T-cell (primary cell): ENCODE measurements around the gene TFIP11. TPM values are rescaled to one million over a fixed set of nuclear protein-coding genes. Genes with fewer than 3 reads are reported as not detected.

Experiments
- ATAC-seq, 4 experiments: fragments of 200-7000 bp in 3 of 4; fragments of 150-1000 bp in 1 of 4; cut with Tn5 transposase; replicated peaks in 1 of 4; 1 replicate in 3 of 4; 2 replicates in 1 of 4; pipeline ENCODE4 v1.10.0; 2021; ENCODE audit warnings: moderate library complexity in 3 of 4, mild to moderate bottlenecking in 2 of 4, moderate number of reproducible peaks in 1 of 4
- CTCF ChIA-PET, 2 donors: fragments of 300-600 bp; sonication (Branson Sonifier 250); formaldehyde crosslinking; loops; one replicate each; lab custom pipeline; 2022; ENCODE audit warnings: antibody characterized with exemption in 2 of 2; lab: Charles Lee
- POLR2A ChIA-PET, 2 donors: fragments of 300-600 bp; sonication (Branson Sonifier 250); formaldehyde crosslinking; loops; one replicate each; lab custom pipeline; 2022; ENCODE audit warnings: antibody characterized with exemption in 2 of 2; lab: Charles Lee
- DNase-seq, 35 experiments: peaks; one replicate each; pipeline versions ENCODE4 v3.0.0 to v3.0.0-alpha.2; 2013 to 2023
- H3K27ac ChIP-seq: one replicate; pipeline ENCODE4 v1.5.1; 2013; ENCODE audit warnings: low read length
- H3K27me3 ChIP-seq, 2 experiments: replicated peaks in 1 of 2; 1 replicate in 1 of 2; 2 replicates in 1 of 2; pipeline versions ENCODE4 v1.6.1 to v1.7.0; 2013; ENCODE audit warnings: low read length in 1 of 2, mixed read lengths in 1 of 2; ENCODE audit not compliant: control insufficient read depth in 2 of 2, insufficient read depth in 2 of 2; ENCODE audit errors: extremely low read depth in 1 of 2
- H3K36me3 ChIP-seq, 2 donors: 1 replicate in 1 of 2; 2 replicates in 1 of 2; pipeline versions ENCODE4 v1.6.1 to v1.7.0; 2013; ENCODE audit warnings: low read length in 1 of 2; ENCODE audit not compliant: control insufficient read depth in 2 of 2, insufficient read depth in 1 of 2; ENCODE audit errors: extremely low read depth in 1 of 2
- H3K4me1 ChIP-seq, 2 experiments: 1 replicate in 1 of 2; 2 replicates in 1 of 2; pipeline versions ENCODE4 v1.6.1 to v1.7.0; 2013; ENCODE audit warnings: low read length in 2 of 2, mixed read lengths in 1 of 2; ENCODE audit not compliant: insufficient read depth in 2 of 2, control insufficient read depth in 1 of 2; ENCODE audit errors: extremely low read depth in 1 of 2
- H3K4me3 ChIP-seq, 2 donors: 1 replicate in 1 of 2; 2 replicates in 1 of 2; pipeline versions ENCODE4 v1.5.1 to v1.7.0; 2013; ENCODE audit warnings: mild to moderate bottlenecking in 2 of 2, low read length in 1 of 2, moderate library complexity in 1 of 2; ENCODE audit not compliant: control insufficient read depth in 1 of 2; ENCODE audit errors: extremely low read depth in 1 of 2
- H3K9me3 ChIP-seq: 2 replicates; pipeline ENCODE4 v1.7.0; 2013
- H3K27ac Mint-ChIP-seq, 2 donors: one replicate each; pipeline ENCODE4 v1.8.0; 2020 to 2021; ENCODE audit warnings: mild to moderate bottlenecking in 2 of 2, mixed read lengths in 2 of 2
- H3K27me3 Mint-ChIP-seq, 2 donors: one replicate each; pipeline ENCODE4 v1.8.0; 2021 to 2022; ENCODE audit warnings: mixed read lengths in 2 of 2
- H3K36me3 Mint-ChIP-seq: one replicate; pipeline ENCODE4 v1.8.0; 2021; ENCODE audit warnings: mixed read lengths
- H3K4me1 Mint-ChIP-seq, 3 donors: one replicate each; pipeline ENCODE4 v1.8.0; 2020 to 2022; ENCODE audit warnings: mixed read lengths in 3 of 3, mild to moderate bottlenecking in 1 of 3
- H3K4me3 Mint-ChIP-seq, 3 donors: one replicate each; pipeline ENCODE4 v1.8.0; 2020 to 2022; ENCODE audit warnings: mild to moderate bottlenecking in 3 of 3, mixed read lengths in 3 of 3, moderate library complexity in 3 of 3
- H3K9me3 Mint-ChIP-seq, 3 donors: one replicate each; pipeline ENCODE4 v1.8.0; 2020 to 2022; ENCODE audit warnings: mixed read lengths in 3 of 3
- WGBS: methylation state at CpG from one replicate; pipeline ENCODE4 v1.1.5; 2013; ENCODE audit warnings: missing lambda C conversion rate; ENCODE audit not compliant: insufficient coverage; 5-methylcytosine and 5-hydroxymethylcytosine counted together
- total RNA-seq, 35 experiments: library from RNA in 6 of 35; stranded (reverse) in 6 of 35; fragments of 120-200 nt in 1 of 35; gene quantifications; one replicate each; pipeline versions ENCODE4 v1.2.1 to v1.2.4 and lab custom pipeline; 2013 to 2026

TFIP11 gene
- total RNA-seq, 5 donors from 2014 or later (not counting 1 experiment from before 2014, with no cell fraction given) = 63.0 to 91.8 (median 75.2) TPM

DNA sequence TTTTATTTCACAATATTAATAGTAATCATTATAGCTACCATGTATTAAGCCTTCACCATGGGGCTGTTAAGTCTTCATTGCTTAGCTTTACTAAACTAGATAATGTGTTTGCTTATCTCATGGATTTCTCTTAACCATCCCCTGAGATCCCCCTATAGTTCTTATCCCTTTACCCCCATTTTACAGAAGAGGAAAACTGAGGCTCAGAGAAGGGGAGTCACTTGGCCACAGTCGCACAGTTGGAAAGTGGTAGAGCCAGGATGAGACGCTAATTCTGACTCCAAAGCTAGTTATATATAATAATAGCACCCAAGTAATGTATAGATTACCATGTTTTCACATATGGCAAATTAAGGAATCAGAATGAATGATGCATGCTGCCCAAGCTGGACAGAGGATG is 9.7 kb upstream of the TFIP11 start:
- H3K36me3 ChIP-seq = peaks cover under 1 to 32% of the 10 kb centered on the region in 2 donors
- ATAC-seq = no peak
- ChIA-PET POLR2A (no interaction called here), CTCF (interaction anchor here in 1 of 2 donors (0.6 kb wide), 2 partner anchors 19 to 43 kb away, joined by 3 read pairs; no protein-coding TSS in a partner anchor)
- H3K27ac Mint-ChIP-seq = no peak overlapping the region
- H3K9me3 ChIP-seq = no peaks in the 10 kb centered on the region
- no peak overlapping the region for H3K27ac ChIP-seq
- no peaks in the 10 kb centered on the region for H3K4me1 ChIP-seq
- H3K4me3 ChIP-seq = no peak overlapping the region
- WGBS = no CpG with 5 or more reads among the region's 2 CpGs
- H3K36me3 Mint-ChIP-seq = peaks cover 24% of the 10 kb centered on the region
- H3K4me1 Mint-ChIP-seq = no peaks in the 10 kb centered on the region
- no peak for DNase-seq
- no peaks in the 10 kb centered on the region for H3K27me3 ChIP-seq
- no peaks in the 10 kb centered on the region for H3K9me3 Mint-ChIP-seq
- H3K4me3 Mint-ChIP-seq = no peak overlapping the region
- H3K27me3 Mint-ChIP-seq = no peaks in the 10 kb centered on the region

DNA sequence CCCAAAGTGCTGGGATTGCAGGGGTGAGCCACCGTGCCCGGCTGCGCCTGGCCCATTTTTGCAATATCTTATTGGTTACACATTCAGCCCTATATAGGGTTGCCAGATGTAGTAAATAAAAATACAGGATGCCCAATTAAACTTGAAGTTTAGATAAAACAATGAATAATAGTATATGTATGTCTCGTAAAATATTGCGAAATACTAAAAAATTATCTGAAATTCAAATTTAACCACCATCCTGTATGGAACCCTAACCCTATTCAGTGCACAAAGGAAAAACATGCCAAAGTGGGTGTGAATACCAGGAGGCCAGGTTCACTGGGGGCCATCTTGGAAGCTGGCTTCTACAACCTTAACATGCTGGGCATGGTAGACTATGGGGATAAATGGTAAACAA is 5.2 kb upstream of the TFIP11 start:
- Histone ChIP-seq H3K27ac (no peak overlapping the region), H3K9me3 (no peaks in the 10 kb centered on the region), H3K4me3 (no peak overlapping the region), H3K4me1 (peaks cover 3 to 7% of the 10 kb centered on the region in 2 experiments), H3K36me3 (no peaks in the 10 kb centered on the region), H3K27me3 (no peaks in the 10 kb centered on the region)
- H3K27ac Mint-ChIP-seq = no peak overlapping the region
- no peaks in the 10 kb centered on the region for H3K9me3 Mint-ChIP-seq
- H3K36me3 Mint-ChIP-seq = peaks cover 6% of the 10 kb centered on the region
- ChIA-PET POLR2A (no interaction called here), CTCF (no interaction called here)
- DNase-seq = no peak
- no peaks in the 10 kb centered on the region for H3K27me3 Mint-ChIP-seq
- H3K4me1 Mint-ChIP-seq = peaks cover 16 to 19% (median 18%) of the 10 kb centered on the region in 3 donors
- ATAC-seq = no peak
- no peak overlapping the region for H3K4me3 Mint-ChIP-seq
- no CpG with 5 or more reads among the region's 5 CpGs for whole genome bisulfite sequencing

DNA sequence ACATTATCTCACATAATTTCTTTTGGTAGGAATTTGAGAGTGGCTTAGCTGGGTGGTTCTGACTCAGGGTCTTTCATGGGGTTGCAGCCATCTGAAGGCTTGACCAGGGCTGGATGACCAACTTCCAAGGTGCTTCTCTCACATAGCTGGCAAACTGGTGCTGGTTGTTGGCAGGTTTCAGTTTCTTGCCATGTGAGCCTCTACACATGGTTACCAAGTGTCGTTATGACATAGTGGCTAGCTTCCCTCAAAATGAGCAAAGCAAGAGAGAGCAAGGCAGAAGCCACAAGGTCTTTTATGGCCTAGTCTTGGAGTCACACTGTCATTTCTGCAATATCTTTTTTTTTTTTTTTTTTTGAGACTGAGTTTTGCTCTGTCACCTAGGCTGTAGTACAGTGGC is 4.2 kb upstream of the TFIP11 start:
- Mint-ChIP-seq H3K4me3 (no peak overlapping the region), H3K36me3 (peaks cover under 1% of the 10 kb centered on the region), H3K27ac (no peak overlapping the region), H3K9me3 (no peaks in the 10 kb centered on the region), H3K4me1 (peaks cover 24 to 27% (median 24%) of the 10 kb centered on the region in 3 donors), H3K27me3 (no peaks in the 10 kb centered on the region)
- Histone ChIP-seq H3K4me3 (no peak overlapping the region), H3K9me3 (no peaks in the 10 kb centered on the region), H3K4me1 (peaks cover 8 to 14% of the 10 kb centered on the region in 2 experiments), H3K36me3 (no peaks in the 10 kb centered on the region), H3K27ac (no peak overlapping the region), H3K27me3 (no peaks in the 10 kb centered on the region)
- ATAC-seq = no peak
- DNase-seq = no peak
- 63% methylated on average over 1 of the region's 1 CpG for WGBS
- POLR2A ChIA-PET = interaction anchor here in 1 of 2 donors (0.6 kb wide), 1 partner anchor 9 kb away, joined by 4 read pairs; no protein-coding TSS in a partner anchor
- CTCF ChIA-PET = no interaction called here

DNA sequence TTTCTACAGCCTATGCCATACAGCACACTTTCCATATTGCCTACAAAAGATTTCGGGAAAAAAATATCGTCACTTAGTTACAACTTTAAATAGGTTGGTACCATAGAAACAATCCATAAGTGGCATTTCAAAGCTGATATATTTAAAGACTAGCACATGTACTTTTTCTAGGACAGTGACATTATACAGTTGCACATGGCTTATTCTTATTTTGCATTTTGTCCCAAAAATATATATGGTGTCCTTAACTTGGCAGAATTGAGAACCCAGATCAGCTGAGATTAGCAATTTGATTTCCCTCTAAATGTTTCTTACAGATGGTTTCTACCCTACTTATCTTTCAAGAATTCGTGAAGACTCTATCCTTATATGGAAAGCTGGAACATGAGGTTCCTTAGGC is 3.7 kb upstream of the TFIP11 start:
- Mint-ChIP-seq H3K36me3 (no peaks in the 10 kb centered on the region), H3K27me3 (no peaks in the 10 kb centered on the region), H3K4me1 (peaks cover 30 to 33% (median 30%) of the 10 kb centered on the region in 3 donors), H3K4me3 (no peak overlapping the region), H3K9me3 (no peaks in the 10 kb centered on the region), H3K27ac (no peak overlapping the region)
- Histone ChIP-seq H3K4me3 (no peak overlapping the region), H3K4me1 (peaks cover 11 to 20% of the 10 kb centered on the region in 2 experiments), H3K9me3 (no peaks in the 10 kb centered on the region), H3K27ac (no peak overlapping the region), H3K27me3 (no peaks in the 10 kb centered on the region), H3K36me3 (no peaks in the 10 kb centered on the region)
- WGBS = no CpG with 5 or more reads among the region's 3 CpGs
- ATAC-seq = no peak
- ChIA-PET CTCF (no interaction called here), POLR2A (interaction anchor here in 1 of 2 donors (0.6 kb wide), 1 partner anchor 1959 kb away, joined by 21 read pairs; no protein-coding TSS in a partner anchor)
- DNase-seq = no peak

DNA sequence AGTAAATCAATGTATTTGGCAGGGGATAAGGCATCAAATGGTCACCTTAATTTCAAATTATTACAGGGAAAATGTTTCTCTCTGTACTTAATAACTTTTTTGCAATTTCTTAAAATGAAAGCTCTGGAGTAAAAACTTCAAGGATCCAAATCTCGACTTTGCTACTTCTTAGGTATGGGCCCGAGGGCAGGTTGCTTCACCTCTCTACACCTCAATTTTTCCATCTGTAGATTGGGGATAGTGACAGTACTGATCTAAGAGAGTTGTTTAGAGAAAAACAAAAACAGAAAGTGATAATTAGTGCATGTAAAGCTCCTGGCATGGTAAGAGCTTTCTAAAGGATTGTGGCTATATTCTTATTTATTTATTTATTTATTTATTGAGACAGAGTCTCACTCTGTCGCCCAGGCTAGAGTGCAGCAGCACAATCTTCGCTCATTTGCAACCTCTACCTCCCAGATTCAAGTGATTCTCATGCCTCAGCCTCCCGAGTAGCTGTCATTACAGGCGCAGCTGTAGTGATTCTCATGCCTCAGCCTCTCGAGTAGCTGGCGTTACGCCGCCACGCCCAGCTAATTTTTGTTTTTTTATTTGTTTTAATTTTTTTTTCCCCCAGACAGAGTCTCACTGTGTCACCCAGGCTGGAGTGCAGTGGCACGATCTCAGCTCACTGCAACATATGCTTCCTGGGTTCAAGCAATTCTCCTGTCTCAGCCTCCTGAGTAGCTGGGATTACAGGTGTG is 2.3 kb upstream of the TFIP11 start:
- Mint-ChIP-seq H3K4me3 (no peak overlapping the region), H3K27ac (no peak overlapping the region), H3K27me3 (no peaks in the 10 kb centered on the region), H3K9me3 (no peaks in the 10 kb centered on the region), H3K36me3 (peaks cover 8% of the 10 kb centered on the region), H3K4me1 (peaks cover 40 to 43% (median 43%) of the 10 kb centered on the region in 3 donors)
- Histone ChIP-seq H3K4me3 (no peak overlapping the region), H3K27ac (no peak overlapping the region), H3K9me3 (no peaks in the 10 kb centered on the region), H3K36me3 (peaks cover 0 to 6% of the 10 kb centered on the region in 2 donors), H3K27me3 (no peaks in the 10 kb centered on the region), H3K4me1 (peaks cover 11 to 21% of the 10 kb centered on the region in 2 experiments)
- 98% methylated on average over 5 of the region's 12 CpGs for WGBS
- no peak for ATAC-seq
- DNase-seq = no peak
- ChIA-PET POLR2A (interaction anchor here in 1 of 2 donors (0.6 kb wide), 1 partner anchor 143 kb away, joined by 3 read pairs; no protein-coding TSS in a partner anchor), CTCF (interaction anchor here in 1 of 2 donors (0.6 kb wide), 1 partner anchor 14 kb away, joined by 3 read pairs; no protein-coding TSS in a partner anchor)

DNA sequence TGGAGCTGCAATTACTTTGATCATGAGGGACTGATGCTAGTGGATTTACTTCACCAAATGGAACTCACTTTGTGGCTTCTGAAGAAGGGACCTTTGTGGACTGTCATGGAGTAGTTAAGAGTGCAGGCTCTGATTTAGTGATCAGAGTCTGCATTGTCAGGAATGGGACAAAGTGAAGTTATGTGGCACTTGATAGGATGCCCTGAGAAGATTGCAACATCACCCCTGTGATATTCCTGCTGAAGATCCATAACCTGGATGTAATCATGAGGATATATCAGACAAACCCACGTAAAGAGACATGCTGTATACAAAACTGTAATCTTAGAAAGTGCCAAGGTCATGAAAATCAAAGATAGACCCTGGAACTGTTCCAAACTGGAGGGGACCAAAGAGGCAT is 1.6 kb upstream of the TFIP11 start:
- no CpG with 5 or more reads among the region's 1 CpG for whole genome bisulfite sequencing
- CTCF ChIA-PET = interaction anchor here in 1 of 2 donors (2.2 kb wide), 1 partner anchor 130 kb away, joined by 9 read pairs; no protein-coding TSS in a partner anchor

More for the DNA sequence above, 1.6 kb upstream of the TFIP11 start:
- H3K9me3 Mint-ChIP-seq = no peaks in the 10 kb centered on the region
- no peaks in the 10 kb centered on the region for H3K9me3 ChIP-seq
- peaks cover 45 to 51% (median 50%) of the 10 kb centered on the region in 3 donors for H3K4me1 Mint-ChIP-seq
- ATAC-seq (no peak), DNase-seq (no peak)
- H3K27me3 ChIP-seq = no peaks in the 10 kb centered on the region
- H3K36me3 ChIP-seq = peaks cover 0 to 13% of the 10 kb centered on the region in 2 donors
- H3K4me3 ChIP-seq = no peak overlapping the region
- peaks cover 11 to 21% of the 10 kb centered on the region in 2 experiments for H3K4me1 ChIP-seq
- no peaks in the 10 kb centered on the region for H3K27me3 Mint-ChIP-seq
- POLR2A ChIA-PET = interaction anchor here in 1 of 2 donors (0.6 kb wide), 1 partner anchor 1961 kb away, joined by 5 read pairs; no protein-coding TSS in a partner anchor
- peaks cover 14% of the 10 kb centered on the region for H3K36me3 Mint-ChIP-seq
- no peak overlapping the region for H3K27ac Mint-ChIP-seq
- peak overlapping the region; percentile 99 to 100 (median 99) for H3K4me3 Mint-ChIP-seq
- no peak overlapping the region for H3K27ac ChIP-seq
